K562 (cell line): Measurements from ENCODE around the gene KIF14. TPM values are rescaled to one million over a fixed set of nuclear protein-coding genes. Genes with fewer than 3 reads are reported as not detected.

Experiments
- CEBPZ ChIP-seq: fragments of 150-350 bp; IDR thresholded peaks from 2 replicates; pipeline ENCODE4 v1.6.1; 2014; ENCODE audit warnings: low read depth, mild to moderate bottlenecking, low read length, borderline replicate concordance
- ETS2 ChIP-seq: IDR thresholded peaks from 2 replicates; pipeline ENCODE4 v1.6.1; 2016; ENCODE audit warnings: borderline replicate concordance, missing genetic modification characterization, mild to moderate bottlenecking, moderate library complexity, missing compliant biosample characterization; ENCODE audit not compliant: poor library complexity, severe bottlenecking
- ETV1 ChIP-seq: fragments of 450-650 bp; conservative IDR thresholded peaks from 2 replicates; pipeline ENCODE4 v1.6.1; 2016; ENCODE audit warnings: missing genetic modification characterization, control low read depth, low read depth, missing compliant biosample characterization
- HBP1 ChIP-seq: fragments of 450-650 bp; formaldehyde crosslinking; IDR thresholded peaks from 2 replicates; pipeline ENCODE4 v1.4.0; 2022; ENCODE audit warnings: missing genetic modification characterization
- HNRNPH1 ChIP-seq: fragments of 200-400 bp; formaldehyde crosslinking; optimal IDR thresholded peaks from 2 replicates; pipeline ENCODE3; 2017; ENCODE audit warnings: low read depth, mild to moderate bottlenecking, low read length, moderate library complexity
- MAFK ChIP-seq: IDR thresholded peaks from 2 replicates; pipeline ENCODE4 v1.6.1; 2011; ENCODE audit warnings: low read length, improper control_type of control experiment
- NCOA2 ChIP-seq, 2 experiments: fragments of 450-650 bp; IDR thresholded peaks; 2 replicates each; pipeline ENCODE4 v1.6.1; 2018; ENCODE audit warnings: mild to moderate bottlenecking in 2 of 2, moderate library complexity in 1 of 2; ENCODE audit not compliant: partially characterized antibody in 2 of 2
- NRF1 ChIP-seq, 2 experiments: fragments of 450-650 bp; IDR thresholded peaks in 1 of 2; conservative IDR thresholded peaks in 1 of 2; 2 replicates each; pipeline ENCODE4 v1.6.1; 2014; ENCODE audit warnings: mild to moderate bottlenecking in 2 of 2
- POLR2AphosphoS2 ChIP-seq: IDR thresholded peaks from 2 replicates; pipeline ENCODE4 v1.6.1; 2012; ENCODE audit warnings: low read length, improper control_type of control experiment
- PYGO2 ChIP-seq: fragments of 450-650 bp; IDR thresholded peaks from 2 replicates; pipeline ENCODE4 v1.6.1; 2016; ENCODE audit warnings: mild to moderate bottlenecking, missing genetic modification characterization, moderate library complexity, missing compliant biosample characterization
- SP1 ChIP-seq: sonication (generic); formaldehyde crosslinking; IDR thresholded peaks from 2 replicates; pipeline ENCODE4 v1.8.1; 2022; ENCODE audit warnings: mild to moderate bottlenecking, missing genetic modification reagents
- TBL1XR1 ChIP-seq, 2 experiments: IDR thresholded peaks; 2 replicates each; pipeline ENCODE4 v1.6.1; 2012; ENCODE audit warnings: improper control_type of control experiment in 2 of 2, low read length in 2 of 2, mild to moderate bottlenecking in 1 of 2
- TSHZ1 ChIP-seq: fragments of 250-450 bp; sonication (Bioruptor Pico); IDR thresholded peaks from 2 replicates; pipeline ENCODE4 v1.4.0; 2020; ENCODE audit warnings: mild to moderate bottlenecking, moderate library complexity
- ZBTB5 ChIP-seq: fragments of 450-650 bp; IDR thresholded peaks from 2 replicates; pipeline ENCODE4 v1.6.1; 2017; ENCODE audit warnings: antibody characterized with exemption
- ZBTB7A ChIP-seq: IDR thresholded peaks from 2 replicates; pipeline ENCODE4 v1.6.1; 2011; ENCODE audit warnings: low read depth, mild to moderate bottlenecking, low read length, moderate library complexity, borderline replicate concordance; ENCODE audit not compliant: control insufficient read depth
- ZNF780A ChIP-seq: fragments of 250-450 bp; sonication (Bioruptor Pico); IDR thresholded peaks from 2 replicates; pipeline ENCODE4 v1.5.0; 2021; ENCODE audit warnings: mild to moderate bottlenecking
- polyA plus RNA-seq, 8 experiments: library from polyadenylated mRNA; depleted of rRNA in 4 of 8; stranded (reverse) in 5 of 8; unstranded in 3 of 8; fragments of >200 nt; fragmentation: Nextera tagmentation in 2 of 8; fragmentation: Illumina TruSeq in 1 of 8; extraction: Ambion mirVana in 2 of 8; extraction: Trizol in 1 of 8; gene quantifications; 2 replicates each; pipeline versions ENCODE4 v1.2.1 to v1.2.3, GENCODE V29; 2011 to 2014; ENCODE audit warnings: inconsistent platforms in 1 of 8, missing spikeins in 1 of 8
- total RNA-seq, 7 experiments: library from RNA; depleted of rRNA in 6 of 7; stranded (reverse); fragments of >200 nt in 6 of 7; fragmentation: Illumina TruSeq in 2 of 7; extraction: Trizol in 2 of 7; gene quantifications; 2 replicates each; pipeline versions ENCODE4 v1.2.1 to v1.2.3, GENCODE V29; 2011 to 2021; ENCODE audit warnings: low replicate concordance in 1 of 7

Gene KIF14
- total and polyA plus RNA-seq, 9 of the 15 experiments (the other 6 are each of a cell fraction or from before 2014, with no cell fraction given), result 11.5 to 47.4 (median 29.0) TPM

GRCh38 chr1:200640963-200641401 lies 20.4 kb upstream of the KIF14 start (continued):
- TF ChIP-seq ZBTB5, result no peak
- no peak for TF ChIP-seq HNRNPH1
- TF ChIP-seq NRF1 (conservative IDR thresholded peaks at IDR 0.05 in 1 of 2, IDR thresholded peaks at IDR 0.05 in 1 of 2), result 0 out of 4 replicates have a peak, but pooled peaks of 1 of the 2 experiments have one; percentile 21
- no peak for TF ChIP-seq POLR2AphosphoS2
- TF ChIP-seq TBL1XR1 (IDR thresholded peaks at IDR 0.05; ENCODE audit: low read length in 2 of 2), result no peak
- no peak for TF ChIP-seq ZBTB7A
- TF ChIP-seq ZNF780A (CRISPR knock-in tag), result no peak
- TF ChIP-seq MAFK, result no peak
- TF ChIP-seq NCOA2 (IDR thresholded peaks at IDR 0.05; ENCODE audit: partially characterized antibody in 2 of 2), result no peak
- TF ChIP-seq SP1 (CRISPR knock-in tag), result no peak
- no peak for TF ChIP-seq CEBPZ
- 0 out of 2 replicates have a peak, but pooled peaks have one; percentile 35 for TF ChIP-seq PYGO2 (tag)
- no peak for TF ChIP-seq ETS2 (tag)
- no peak for TF ChIP-seq ETV1
- TF ChIP-seq TSHZ1, result no peak
- TF ChIP-seq HBP1 (CRISPR knock-in tag), result no peak
